BJ (cell line): Measurements from ENCODE around the gene CDK14. TPM values are rescaled to one million over a fixed set of nuclear protein-coding genes. Genes with fewer than 3 reads are reported as not detected.

ENCODE experiments used
- CTCF ChIA-PET: fragments of 350-600 bp; formaldehyde crosslinking; extraction: SDS; loops from one replicate; lab custom pipeline; 2021; ENCODE audit warnings: antibody characterized with exemption, inconsistent platforms; lab: Yijun Ruan, JAX
- POLR2A ChIA-PET: fragments of 300-600 bp; sonication (Branson Sonifier 250); formaldehyde crosslinking; extraction: SDS; loops from one replicate; lab custom pipeline; 2021; ENCODE audit warnings: antibody characterized with exemption; lab: Charles Lee
- DNase-seq: peaks from one replicate; pipeline ENCODE4 v3.0.0-alpha.2; 2011; ENCODE audit warnings: low read depth
- H3K27me3 ChIP-seq: 2 replicates; pipeline ENCODE4 v1.6.0; 2011; ENCODE audit warnings: low read length; ENCODE audit not compliant: control insufficient read depth, insufficient read depth
- H3K36me3 ChIP-seq: 2 replicates; pipeline ENCODE4 v1.5.1; 2011; ENCODE audit warnings: low read length; ENCODE audit not compliant: control insufficient read depth, insufficient read depth
- H3K4me3 ChIP-seq: 2 replicates; pipeline ENCODE4 v1.5.1; 2011; ENCODE audit warnings: low read depth, mild to moderate bottlenecking, control low read depth, low read length
- polyA plus RNA-seq: library from polyadenylated mRNA; depleted of rRNA; stranded (reverse); fragments of >200 nt; gene quantifications from 2 replicates; pipeline ENCODE4 v1.2.3, GENCODE V29; 2011
- TF ChIP-seq, protein P1 (sequence below): IDR thresholded peaks from 2 replicates; pipeline ENCODE4 v1.5.1; 2011; ENCODE audit warnings: low read depth, mild to moderate bottlenecking, control low read depth, inconsistent platforms, low read length, moderate library complexity; ENCODE audit not compliant: insufficient read depth

Gene CDK14
- polyA plus RNA-seq, 1 experiment: 6.7 TPM

GRCh38 chr7:90564455-90564854, 31.7 kb upstream of the CDK14 start:
- no peak overlapping the region for H3K4me3 ChIP-seq
- H3K27me3 ChIP-seq: no peaks in the 10 kb centered on the region
- ChIA-PET CTCF (interaction anchor here (1.2 kb wide), 1 partner anchor 9 kb away, joined by 3 read pairs; no protein-coding TSS in a partner anchor), POLR2A (no interaction called here)
- DNase-seq: no peak
- TF ChIP-seq, protein P1, sequence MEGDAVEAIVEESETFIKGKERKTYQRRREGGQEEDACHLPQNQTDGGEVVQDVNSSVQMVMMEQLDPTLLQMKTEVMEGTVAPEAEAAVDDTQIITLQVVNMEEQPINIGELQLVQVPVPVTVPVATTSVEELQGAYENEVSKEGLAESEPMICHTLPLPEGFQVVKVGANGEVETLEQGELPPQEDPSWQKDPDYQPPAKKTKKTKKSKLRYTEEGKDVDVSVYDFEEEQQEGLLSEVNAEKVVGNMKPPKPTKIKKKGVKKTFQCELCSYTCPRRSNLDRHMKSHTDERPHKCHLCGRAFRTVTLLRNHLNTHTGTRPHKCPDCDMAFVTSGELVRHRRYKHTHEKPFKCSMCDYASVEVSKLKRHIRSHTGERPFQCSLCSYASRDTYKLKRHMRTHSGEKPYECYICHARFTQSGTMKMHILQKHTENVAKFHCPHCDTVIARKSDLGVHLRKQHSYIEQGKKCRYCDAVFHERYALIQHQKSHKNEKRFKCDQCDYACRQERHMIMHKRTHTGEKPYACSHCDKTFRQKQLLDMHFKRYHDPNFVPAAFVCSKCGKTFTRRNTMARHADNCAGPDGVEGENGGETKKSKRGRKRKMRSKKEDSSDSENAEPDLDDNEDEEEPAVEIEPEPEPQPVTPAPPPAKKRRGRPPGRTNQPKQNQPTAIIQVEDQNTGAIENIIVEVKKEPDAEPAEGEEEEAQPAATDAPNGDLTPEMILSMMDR: no peak
- no peaks in the 10 kb centered on the region for H3K36me3 ChIP-seq

DNA sequence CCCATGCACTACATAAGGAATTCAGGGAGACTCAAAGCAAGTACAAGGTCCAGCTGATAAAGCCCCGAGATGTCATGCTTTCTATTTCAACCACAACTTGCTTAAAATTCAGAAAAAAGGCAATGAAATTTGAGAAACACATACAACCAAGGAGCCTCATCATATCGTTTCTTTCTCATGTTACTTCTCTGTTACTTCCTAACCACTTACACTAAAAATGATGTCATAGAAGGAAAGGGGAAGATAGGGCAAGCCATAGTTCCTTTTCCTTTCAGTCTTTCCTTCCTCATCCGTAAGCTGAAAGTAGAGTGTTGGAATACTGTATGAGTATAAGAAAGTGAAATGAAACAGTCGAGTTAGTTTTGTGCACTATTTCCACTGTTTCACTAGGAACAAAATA, 27.9 kb upstream of the CDK14 start:
- TF ChIP-seq, protein P1: no peak
- no peaks in the 10 kb centered on the region for H3K36me3 ChIP-seq
- no peak for DNase-seq
- no peaks in the 10 kb centered on the region for H3K27me3 ChIP-seq
- ChIA-PET CTCF (no interaction called here), POLR2A (interaction anchor here (0.6 kb wide), 1 partner anchor 47 kb away, joined by 6 read pairs; no protein-coding TSS in a partner anchor)
- H3K4me3 ChIP-seq: no peak overlapping the region

GRCh38 chr7:90569368-90569767, 26.8 kb upstream of the CDK14 start:
- ChIA-PET POLR2A (no interaction called here), CTCF (no interaction called here)
- H3K36me3 ChIP-seq: no peaks in the 10 kb centered on the region
- TF ChIP-seq, protein P1: no peak
- no peaks in the 10 kb centered on the region for H3K27me3 ChIP-seq
- no peak overlapping the region for H3K4me3 ChIP-seq
- no peak for DNase-seq

- DNase-seq: no peak
- no peaks in the 10 kb centered on the region for H3K27me3 ChIP-seq
- ChIA-PET CTCF (no interaction called here), POLR2A (no interaction called here)
- TF ChIP-seq, protein P1: no peak
- no peaks in the 10 kb centered on the region for H3K36me3 ChIP-seq
- no peak overlapping the region for H3K4me3 ChIP-seq
Measured at GRCh38 chr7:90570373-90570959, 25.7 kb upstream of the CDK14 start.

DNA sequence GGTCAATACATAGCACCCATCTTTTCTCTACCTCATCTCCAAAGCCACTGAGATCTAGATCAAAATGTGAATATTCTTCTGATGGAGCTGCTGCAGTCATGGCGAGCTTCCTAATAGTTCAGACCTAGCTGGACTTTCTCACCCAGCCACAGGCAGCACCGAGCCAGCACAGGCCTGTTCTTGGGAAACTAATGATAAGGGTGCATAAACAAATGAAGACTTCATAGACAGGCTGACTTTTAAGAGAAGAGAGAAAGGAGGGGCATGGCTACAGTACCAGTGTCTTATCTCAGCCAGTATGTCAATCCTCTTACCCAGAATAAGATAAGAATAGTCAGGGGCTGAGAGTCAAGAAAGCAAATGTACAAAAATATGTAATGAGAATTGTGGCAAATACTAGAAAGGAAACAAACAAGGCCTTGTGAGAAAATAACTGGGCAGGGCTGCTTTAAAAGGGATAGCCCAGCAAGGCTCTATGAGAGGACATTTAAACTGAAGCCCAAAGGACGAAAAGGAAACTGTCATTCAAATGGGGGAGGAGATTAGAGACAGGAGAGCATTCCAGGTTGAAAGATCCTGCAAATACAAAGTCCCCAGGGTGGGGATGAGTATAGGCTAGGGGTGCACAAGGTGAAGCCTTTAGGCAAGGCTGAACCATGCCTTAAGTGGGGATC, 21.8 kb upstream of the CDK14 start:
- TF ChIP-seq, protein P1: no peak
- no peaks in the 10 kb centered on the region for H3K27me3 ChIP-seq
- POLR2A ChIA-PET: no interaction called here
- H3K4me3 ChIP-seq: no peak overlapping the region
- DNase-seq: no peak
- CTCF ChIA-PET: interaction anchor here (1.6 to 1.7 kb wide), 2 partner anchors 10 to 22 kb away, joined by 3 to 6 read pairs; partner anchors contain the start of gene CDK14
- H3K36me3 ChIP-seq: no peaks in the 10 kb centered on the region
